ENCODE data around the gene SYTL1.

DNA sequence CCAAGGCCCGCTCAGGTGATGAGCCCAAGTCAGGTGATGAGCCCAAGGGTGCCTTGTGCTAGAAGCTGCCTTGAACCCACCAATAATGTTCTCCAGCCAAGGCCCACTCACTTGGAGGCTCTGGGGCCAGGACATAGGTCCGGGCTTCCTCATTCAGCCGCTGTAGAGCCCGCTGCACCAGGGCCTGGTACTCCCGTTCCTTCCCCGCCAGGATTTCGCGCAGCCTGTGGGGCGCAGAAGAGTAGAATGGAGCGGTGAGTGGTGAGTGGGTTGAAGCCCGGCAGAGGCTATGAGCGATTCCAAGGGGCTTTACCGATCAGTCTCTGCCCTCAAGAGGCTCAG lies 14.4 kb downstream of the SYTL1 start:
- TF ChIP-seq, protein P1, sequence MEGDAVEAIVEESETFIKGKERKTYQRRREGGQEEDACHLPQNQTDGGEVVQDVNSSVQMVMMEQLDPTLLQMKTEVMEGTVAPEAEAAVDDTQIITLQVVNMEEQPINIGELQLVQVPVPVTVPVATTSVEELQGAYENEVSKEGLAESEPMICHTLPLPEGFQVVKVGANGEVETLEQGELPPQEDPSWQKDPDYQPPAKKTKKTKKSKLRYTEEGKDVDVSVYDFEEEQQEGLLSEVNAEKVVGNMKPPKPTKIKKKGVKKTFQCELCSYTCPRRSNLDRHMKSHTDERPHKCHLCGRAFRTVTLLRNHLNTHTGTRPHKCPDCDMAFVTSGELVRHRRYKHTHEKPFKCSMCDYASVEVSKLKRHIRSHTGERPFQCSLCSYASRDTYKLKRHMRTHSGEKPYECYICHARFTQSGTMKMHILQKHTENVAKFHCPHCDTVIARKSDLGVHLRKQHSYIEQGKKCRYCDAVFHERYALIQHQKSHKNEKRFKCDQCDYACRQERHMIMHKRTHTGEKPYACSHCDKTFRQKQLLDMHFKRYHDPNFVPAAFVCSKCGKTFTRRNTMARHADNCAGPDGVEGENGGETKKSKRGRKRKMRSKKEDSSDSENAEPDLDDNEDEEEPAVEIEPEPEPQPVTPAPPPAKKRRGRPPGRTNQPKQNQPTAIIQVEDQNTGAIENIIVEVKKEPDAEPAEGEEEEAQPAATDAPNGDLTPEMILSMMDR (IDR thresholded peaks at IDR 0.05; ENCODE audit: low read depth, low read length), result no peak
- TF ChIP-seq POLR2A (IDR thresholded peaks at IDR 0.05; ENCODE audit: extremely low read depth, insufficient read length), result no peak
- TF ChIP-seq MYC (IDR thresholded peaks at IDR 0.05; ENCODE audit: low read depth, low read length), result no peak
